GM12891 (cell line): ENCODE data around the gene TSHR.

Experiments used
- PAX5 ChIP-seq: IDR thresholded peaks from 2 replicates; pipeline ENCODE4 v1.6.1; 2011; ENCODE audit warnings: low read length, moderate library complexity, mild to moderate bottlenecking; ENCODE audit not compliant: insufficient read depth, severe bottlenecking
- TAF1 ChIP-seq: IDR thresholded peaks from 2 replicates; pipeline ENCODE4 v1.6.1; 2011; ENCODE audit warnings: low read depth, low read length, control low read depth

GRCh38 chr14:81153187-81153586, 197.8 kb downstream of the TSHR start:
- TF ChIP-seq PAX5 (no peak), TAF1 (no peak)
